ELR (cell line): ENCODE data around the gene ZRSR2.
"Not testable (repeated sequence)": the region's sequence is repeated elsewhere in the genome, so short reads cannot be mapped to it uniquely, and the experiment has no call there.

Source experiments
- DNase-seq: peaks from one replicate; pipeline ENCODE4 v3.0.0-alpha.2; 2015; ENCODE audit warnings: low read depth

ZRSR2 gene, protein sequence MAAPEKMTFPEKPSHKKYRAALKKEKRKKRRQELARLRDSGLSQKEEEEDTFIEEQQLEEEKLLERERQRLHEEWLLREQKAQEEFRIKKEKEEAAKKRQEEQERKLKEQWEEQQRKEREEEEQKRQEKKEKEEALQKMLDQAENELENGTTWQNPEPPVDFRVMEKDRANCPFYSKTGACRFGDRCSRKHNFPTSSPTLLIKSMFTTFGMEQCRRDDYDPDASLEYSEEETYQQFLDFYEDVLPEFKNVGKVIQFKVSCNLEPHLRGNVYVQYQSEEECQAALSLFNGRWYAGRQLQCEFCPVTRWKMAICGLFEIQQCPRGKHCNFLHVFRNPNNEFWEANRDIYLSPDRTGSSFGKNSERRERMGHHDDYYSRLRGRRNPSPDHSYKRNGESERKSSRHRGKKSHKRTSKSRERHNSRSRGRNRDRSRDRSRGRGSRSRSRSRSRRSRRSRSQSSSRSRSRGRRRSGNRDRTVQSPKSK

DNA sequence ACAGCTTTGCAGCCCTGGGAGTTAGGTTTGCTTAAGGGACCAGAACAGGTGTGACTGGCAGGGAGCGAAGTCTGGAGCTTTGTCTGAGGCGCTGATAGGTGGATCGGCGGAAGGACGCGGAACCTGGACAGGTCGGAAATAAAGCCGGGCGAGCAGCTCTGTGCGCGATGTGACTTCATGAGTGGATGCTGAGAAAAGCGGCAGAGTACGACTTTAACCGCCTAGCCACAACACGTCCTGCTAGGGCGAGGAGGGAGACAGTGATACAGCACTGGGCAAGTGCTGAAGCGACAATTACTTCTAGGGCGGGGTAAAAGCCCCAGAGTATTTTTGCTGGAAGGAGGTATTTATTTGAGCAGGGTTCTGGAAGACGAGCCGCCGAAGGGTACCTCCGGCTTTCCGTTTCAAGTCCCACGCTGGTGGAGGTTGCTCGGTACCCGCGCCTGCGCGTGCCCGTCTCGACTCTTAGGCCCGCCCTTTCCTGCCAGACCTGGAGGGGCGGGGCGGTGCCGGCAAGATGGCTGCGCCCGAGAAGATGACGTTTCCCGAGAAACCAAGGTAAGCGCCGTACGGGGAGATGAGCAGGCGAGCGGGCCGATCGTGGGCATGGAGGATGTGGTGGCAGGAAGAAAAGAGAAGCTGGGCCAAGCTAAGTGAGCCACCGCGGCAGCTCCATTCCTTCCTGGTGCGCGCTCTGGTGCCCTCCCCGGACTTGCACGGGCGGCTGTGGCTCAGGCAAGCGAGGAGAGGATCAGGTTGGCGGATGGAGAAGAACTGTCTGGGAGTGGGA lies at the start of gene ZRSR2:
ZRSR2 (plus strand) TSS at position 506 of the 790 bp plus-strand sequence; CDS start at position 518, 12 bp downstream.
- peak; percentile 81 for DNase-seq

DNA sequence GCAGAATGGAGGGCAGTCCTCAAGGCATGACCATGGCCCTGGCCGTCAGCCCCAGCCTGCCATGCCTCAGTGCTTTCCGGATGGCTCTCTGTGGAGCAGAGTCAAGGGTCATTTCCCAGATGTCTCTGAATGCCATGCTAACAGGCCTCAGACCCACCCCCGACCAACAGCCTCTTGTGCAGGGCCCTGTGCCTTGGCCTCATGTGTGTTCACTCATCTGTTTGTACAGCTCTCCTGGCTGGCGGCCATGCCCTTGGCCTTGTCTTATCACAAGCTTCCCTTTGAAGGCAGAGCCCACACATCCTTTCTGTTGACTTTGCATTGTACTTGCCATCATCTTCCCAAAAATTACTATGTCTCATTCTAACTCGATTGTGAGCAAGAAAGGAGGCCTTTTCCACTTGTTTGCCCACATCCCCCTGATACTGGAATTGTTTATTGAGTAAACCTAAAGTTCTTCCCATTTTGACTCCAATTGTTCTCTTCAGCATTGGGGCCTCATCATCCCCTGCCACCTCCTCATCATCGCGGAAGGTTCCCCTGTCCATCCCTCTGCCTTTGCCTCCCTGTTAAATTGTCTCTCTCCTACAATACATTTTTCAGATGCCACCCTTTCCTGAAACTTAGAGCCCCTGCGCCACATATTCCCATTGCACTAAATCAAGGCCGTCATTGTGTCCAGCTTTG lies 46.0 kb upstream of the ZRSR2 start:
- no peak for DNase-seq

DNA sequence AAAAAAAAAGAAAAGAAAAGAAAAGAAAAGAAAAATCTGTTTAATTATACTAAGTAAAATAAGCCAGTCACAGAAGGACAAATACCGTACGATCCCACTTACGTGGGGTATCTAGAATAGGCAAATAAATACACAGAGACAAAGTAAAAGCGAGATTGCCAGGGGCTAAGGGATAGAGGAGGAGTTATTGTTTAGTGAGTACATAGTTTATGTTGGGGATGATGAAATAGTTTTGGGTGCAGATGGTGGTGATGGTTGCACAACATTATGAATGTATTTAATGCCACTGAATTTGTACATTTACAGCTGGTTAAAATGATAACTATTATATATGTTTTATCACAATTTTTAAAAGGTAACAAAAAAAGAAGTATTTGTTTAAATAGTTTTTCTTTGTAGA lies 45.1 kb upstream of the ZRSR2 start:
- peak; percentile 5 for DNase-seq

DNA sequence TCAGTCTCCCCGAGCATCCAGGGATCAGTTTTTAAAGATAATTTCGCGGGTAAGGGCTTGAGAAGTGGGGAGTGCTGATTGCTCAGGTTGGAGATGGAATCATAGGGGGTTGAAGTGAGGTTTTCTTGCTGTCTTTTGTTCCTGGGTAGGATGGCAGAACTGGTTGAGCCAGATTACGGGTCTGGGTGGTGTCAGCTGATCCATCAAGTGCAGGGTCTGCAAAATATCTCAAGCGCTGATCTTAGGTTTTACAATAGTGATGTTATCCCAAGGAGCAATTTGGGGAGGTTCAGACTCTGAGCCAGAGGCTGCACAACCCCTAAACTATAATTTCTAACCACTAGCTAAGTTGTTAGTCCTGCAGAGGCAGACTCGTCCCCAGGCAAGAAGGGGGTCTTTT lies 43.6 kb upstream of the ZRSR2 start:
- not testable (repeated sequence) for DNase-seq

DNA sequence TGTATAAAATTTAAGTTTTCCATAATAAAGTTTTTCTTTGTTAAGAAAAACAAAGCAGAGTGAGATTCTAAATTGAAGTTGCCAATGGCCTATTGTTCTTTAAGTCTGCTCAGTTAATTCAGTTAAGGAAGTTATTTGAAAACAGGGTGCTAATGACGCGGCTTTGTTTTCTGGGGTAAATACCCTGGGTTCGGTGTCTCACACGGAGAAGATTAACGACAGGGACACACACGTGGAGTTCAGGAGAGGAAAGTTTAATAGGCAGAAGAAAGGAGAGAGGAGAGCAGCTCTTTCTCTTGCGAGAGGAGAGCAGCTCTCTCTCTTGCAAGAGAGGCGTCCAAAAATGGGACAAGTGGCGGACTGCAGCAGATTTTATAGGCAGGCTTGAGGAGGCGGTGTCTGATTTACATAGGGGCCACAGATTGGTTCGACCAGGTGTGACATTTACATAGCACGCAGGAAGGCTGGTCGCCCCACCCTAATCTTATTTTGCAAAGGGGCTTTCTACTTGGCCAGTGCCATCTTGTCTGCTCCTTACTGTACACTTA lies 42.6 kb upstream of the ZRSR2 start:
- DNase-seq: no peak

DNA sequence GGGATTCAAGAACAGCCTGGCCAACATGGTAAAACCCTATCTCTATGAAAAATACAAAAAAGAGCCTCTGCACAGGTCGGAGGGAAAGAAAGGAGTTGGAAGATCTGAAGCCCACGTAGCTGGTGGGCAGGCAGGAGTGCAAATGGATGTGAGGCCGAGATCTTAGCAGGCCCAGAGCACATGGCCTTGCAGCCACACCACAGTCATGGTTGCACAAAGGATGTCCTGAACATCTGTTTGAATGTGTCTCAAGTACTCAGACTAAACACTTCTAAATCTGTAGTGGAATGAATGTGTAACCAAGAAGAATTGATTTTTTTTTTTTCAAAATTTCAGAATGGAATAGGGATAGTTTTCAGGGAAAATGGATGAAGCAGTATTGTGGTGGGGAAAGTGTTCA lies 41.4 kb upstream of the ZRSR2 start:
- DNase-seq: no peak

DNA sequence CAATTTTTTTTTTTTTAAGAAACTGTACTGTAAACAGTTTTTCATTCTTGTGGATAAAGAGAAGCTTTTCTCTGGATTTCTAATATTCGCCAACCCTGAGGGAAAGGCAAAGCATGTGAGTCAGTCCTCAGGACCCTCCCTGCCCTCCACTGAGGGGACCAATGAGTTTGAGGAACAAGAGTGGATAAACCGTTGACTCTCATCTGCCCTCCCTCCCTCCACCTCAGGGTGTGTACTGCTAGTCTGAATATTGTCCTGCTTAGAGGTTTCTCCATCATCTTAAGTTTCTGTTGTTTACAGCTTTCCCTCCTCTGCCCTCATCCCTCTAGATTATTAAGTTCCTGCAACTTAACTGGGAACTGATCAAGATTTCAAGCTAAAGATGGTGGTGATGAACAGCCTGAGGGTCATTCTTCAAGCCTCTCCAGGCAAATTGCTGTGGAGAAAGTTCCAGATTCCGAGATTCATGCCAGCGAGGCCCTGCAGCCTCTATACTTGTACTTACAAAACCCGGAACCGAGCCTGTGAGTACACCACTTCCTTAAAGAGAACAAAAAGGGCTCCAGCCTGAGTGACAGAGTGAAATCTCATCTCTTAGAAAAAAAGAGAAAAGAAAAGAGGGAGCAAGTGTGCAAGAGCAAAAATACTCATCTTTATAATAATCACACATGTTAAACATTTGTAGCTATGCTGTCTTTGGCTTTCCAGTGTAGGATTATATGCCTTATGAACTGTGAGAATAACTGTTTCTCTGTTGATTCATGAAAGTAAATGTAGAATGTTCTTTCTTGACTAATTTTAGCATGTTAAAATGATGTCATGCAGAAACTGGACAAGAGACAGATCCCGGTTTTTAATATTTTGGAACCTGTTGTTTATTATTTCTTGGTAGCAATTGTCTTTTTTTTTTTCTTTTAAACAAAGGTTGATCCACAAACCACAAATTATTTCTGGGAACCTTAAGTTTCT lies 40.4 kb upstream of the ZRSR2 start:
- DNase-seq: peak; percentile 25

DNA sequence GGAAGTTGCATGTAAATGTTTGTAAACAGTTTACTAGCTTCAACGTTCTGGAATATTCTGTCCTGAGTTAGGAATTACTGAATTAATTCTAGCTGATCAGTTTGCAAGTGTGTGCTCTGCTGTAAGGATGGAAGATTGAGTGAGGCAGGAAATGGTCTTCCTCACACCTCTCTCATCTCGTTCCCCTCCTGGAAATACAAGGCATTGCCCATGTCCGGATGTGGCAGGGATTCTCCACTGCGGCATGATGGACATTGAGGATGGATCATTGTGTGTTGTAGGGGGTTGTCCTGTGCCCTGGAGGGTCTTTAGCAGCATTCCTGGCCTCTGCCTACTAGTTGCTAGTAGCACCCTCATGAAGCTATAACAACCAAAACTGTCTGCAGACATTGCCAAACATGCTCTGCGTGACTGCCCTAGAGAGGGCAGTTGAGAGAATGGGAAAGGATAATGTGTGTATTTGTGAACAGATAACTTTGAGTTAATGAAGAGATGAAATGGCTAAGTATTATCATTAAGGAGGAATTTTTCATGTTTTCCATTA lies 39.6 kb upstream of the ZRSR2 start:
- peak; percentile 16 for DNase-seq

DNA sequence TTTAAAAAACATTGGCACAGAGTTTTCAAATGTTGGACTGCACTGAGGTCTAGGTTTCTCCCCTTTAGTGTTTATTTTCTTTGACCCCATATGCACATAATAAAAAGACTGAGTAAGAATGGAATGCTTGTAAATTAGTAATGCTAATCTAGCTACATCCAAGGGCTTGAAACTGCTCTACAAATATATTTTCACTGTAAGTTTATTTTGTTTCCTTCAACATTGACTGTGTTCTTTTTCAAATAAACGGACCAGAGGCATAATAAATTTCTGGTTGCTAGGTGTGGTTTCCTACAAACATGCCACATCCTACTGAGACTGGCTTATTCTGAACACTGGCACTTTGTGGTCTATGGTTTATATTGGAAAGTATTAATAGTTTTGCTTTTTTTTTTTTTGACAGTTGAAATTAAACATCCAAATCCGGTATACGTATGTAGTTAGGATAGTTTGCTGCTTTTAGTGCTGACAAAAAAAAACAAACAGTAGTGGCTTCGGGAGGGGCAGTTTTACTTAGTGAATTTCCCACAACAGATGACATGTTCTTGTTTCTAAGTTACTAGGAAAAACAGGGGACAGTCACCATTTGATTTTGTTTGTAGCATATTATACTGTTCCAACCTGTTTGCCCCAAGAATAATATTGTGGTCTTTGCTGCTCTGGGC lies 39.0 kb upstream of the ZRSR2 start:
- peak; percentile 37 for DNase-seq

DNA sequence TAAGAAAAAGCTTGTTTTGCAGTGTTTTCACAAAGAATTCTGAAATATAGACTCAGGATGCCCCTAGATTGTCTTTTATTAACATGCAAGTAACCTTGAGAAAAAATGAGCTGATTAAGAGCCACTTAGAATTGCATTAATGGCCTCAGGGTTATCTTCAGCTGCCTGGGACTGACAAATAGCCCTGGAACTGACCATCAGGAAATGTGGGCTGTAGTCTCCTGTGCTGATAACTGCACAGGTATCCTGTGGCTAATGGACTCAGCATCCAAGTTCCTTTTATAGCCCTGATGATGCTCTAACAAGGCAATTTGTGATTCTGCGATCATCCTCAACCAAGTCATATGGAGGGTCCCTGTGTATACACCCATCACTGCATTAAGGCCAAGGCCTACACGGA lies 35.2 kb upstream of the ZRSR2 start:
- DNase-seq: no peak

DNA sequence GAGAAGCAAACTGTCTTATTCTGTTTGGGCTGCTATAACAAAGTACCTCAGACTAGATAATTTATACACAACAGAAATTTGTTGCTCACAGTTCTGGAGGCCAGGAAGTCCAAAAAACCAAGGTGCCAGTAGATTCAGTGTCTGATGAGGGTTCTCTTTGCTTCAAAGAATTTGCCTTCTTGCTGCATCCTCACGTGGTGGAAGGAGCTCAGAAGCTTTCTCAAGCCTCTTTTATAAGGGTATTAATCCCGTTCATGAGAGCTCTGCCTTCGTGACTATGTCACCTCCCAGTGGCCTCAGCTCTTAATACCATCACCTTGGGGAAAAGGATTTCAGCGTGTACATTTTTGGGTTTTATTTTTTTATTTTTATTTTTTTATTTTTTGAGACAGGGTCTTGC lies 32.1 kb upstream of the ZRSR2 start:
- no peak for DNase-seq

DNA sequence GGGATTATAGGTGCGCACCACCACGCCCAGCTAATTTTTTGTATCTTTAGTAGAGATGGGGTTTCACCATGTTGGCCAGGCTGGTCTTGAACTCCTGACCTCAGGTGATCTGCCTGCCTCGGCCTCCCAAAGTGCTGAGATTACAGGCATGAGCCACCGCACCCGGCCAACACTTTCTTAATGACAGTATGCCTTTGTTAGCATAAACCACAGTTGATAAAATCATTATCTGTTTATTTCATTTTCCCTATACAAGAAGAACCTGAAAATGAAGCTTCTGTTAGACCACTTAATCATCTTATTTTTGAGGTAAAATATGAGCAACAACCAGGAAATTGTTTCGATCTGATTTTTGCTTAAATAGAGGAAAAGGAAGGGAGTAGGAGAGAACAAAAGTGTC lies 30.4 kb upstream of the ZRSR2 start:
- not testable (repeated sequence) for DNase-seq

DNA sequence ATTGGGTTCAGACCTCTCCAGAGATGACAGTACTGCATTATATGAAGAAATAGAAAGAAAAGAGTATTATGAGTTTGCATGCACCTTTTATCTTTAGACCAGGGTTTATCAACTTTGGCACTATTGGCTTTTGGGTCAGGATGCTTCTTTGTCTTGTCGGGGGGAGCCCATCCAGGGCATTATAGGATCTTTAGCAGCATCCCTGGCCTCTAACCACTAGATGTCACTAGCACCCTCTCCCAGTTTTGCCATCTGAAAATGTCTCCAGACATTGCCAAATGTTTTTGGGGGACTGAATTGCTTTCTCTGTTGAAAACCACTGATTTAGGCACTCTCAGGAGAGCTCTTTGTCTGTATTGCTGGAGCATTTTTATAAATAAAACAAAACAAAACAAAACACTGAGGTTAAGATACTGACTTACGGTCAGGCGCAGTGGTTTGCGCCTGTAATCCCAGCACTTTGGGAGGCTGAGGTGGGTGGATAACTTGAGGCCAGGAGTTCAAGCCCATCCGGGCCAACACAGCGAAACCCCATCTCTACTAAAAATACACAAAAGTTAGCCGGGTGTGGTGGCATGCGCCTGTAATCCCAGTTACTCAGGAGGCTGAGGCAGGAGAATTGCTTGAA lies 28.6 kb upstream of the ZRSR2 start:
- peak; percentile 45 for DNase-seq

DNA sequence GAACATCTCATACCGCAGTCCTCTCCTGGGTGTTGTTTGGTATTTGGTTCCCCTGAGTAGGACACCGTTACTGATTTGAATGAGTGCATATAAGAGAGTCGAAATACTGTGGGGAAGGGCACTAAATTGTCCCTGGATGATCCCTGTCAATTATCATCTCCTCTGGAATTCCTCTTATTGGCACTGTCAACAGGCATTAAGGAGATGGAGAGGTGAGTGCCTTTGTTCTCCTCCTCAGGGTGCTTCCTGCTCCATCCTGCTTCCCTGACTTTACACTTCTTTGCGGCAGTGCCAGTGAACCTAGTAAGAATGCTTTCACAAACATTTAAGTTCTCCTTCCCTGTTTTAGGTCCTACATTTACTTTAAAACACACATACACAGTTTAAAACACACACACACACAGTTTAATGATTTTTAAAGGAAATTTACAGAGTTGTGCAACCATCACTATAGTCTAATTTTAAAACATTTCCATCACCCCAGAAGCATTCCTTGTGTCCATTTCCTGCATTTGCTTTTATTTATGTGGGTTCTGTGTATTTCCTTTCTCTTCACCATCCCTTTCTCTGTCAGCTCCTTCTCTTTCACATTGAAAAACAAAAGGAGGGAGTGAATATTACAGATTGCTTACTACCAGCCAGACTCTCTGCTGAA lies 20.9 kb upstream of the ZRSR2 start:
- no peak for DNase-seq

DNA sequence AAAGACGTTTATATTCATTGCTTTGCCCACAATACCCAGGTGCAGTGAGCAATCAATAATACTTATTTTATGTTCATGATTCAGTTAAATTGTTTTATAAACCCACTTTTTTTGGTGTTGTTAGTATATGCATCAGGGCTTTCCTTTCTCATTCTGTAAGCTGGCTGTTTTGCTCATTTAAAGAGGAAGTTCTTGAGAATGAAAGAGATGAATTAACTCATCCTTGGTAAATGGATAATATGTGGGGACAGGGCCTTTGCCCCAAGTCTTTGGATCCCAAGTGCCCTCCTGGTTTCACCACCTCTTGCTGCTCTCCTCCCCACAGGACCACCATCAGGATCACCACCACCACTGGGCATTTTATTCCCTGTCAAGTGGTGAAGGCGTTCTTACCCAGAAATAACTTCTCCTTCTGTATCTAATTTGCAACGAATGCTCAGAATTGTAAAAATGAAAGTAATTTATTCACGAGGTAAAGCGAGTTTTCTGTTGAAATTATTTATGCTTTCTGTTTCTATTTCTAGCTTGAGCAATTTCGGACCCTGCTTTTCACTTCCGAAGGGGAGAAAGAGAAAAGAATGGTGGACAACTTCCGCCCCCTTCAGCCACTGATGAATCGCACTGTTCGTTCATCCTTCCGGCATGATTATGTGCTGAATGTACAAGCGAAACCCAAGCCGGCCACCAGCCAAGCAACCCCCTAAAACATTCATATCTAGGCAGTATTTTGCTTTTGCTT lies 8.2 kb upstream of the ZRSR2 start:
- DNase-seq: no peak

DNA sequence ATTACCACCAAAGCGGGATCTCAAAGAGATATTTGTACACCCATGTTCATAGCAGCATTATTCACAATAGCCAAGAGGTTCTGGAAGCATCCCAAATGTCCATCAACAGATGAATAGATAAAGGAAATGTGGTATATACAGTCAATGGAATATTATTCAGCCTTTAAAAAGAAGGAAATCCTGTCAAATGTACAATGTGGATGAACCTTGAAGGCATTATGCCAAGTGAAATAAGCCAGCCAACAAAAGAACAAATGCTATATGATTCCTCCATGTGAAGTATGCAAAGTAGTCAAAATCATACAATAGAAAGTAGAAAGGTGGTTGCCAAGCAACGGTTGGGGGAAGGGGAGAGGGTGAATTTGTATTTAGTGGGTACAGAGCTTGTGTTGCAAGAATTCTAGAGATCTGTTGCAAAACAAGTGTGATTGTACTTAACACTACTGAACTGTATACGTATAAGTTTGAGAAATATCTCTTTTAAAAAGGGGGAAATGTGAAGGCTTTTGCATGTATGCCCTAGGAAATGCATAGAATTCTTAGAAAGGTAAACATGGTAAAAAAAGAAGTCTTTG lies 5.0 kb upstream of the ZRSR2 start:
- DNase-seq: no peak

DNA sequence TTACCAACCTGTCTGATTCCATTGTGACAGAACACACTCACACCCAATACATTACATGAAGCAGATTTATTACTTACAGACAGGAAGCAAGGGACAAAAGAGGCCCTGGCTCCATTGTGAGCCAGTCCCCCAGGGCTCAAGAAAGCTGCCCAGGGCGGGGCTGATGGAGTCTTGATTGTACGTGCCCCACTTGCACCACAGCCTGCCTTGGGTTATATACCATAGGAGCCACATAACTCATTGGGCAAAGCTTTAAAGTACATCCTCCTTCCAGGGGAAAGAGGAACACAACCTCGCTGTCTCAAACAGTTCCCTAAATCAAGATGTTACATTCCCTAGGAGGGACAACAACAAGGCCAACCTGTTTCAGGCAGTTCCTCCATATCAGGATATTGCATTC lies 3.4 kb upstream of the ZRSR2 start:
- no peak for DNase-seq

DNA sequence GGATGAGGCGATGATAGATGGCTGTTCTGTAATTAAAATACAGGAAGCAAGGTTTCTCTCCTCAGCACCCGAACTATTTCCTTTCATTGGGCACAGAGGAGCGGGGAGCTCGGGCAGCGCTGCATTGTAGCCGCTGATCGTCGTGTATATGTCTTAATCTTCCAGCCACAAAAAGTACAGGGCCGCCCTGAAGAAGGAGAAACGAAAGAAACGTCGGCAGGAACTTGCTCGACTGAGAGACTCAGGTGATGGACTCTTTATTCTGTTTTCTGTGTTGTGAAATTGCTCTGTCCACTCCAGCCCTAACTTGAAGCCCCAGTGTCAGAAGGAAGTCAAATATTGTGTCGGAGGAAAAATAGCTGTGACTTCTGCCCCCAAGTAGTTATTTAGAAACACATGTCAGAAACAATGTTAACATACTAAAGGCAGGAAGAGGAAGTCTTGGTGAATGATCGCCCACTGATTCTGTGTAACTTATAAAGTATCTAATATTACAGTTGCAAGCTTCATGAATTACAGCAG lies 546 bp downstream of the ZRSR2 start:
- peak; percentile 2 for DNase-seq
